Neural crest cell (in vitro differentiated cells): ENCODE results near the gene RASAL2. TPM values are rescaled to one million over a fixed set of nuclear protein-coding genes. Genes with fewer than 3 reads are reported as not detected.
A peak's percentile ranks its signal among the peaks of the same experiment; 100 is the strongest.
"Not testable (repeated sequence)": the region's sequence is repeated elsewhere in the genome, so short reads cannot be mapped to it uniquely, and the experiment has no call there.

Experiments
- DNase-seq: peaks from one replicate; pipeline ENCODE4 v3.0.0; 2021; ENCODE audit warnings: low read depth, mixed read lengths, low spot score
- H3K27ac Mint-ChIP-seq: one replicate; pipeline ENCODE4 v1.8.0; 2021; ENCODE audit warnings: mild to moderate bottlenecking, mixed read lengths; ENCODE audit not compliant: unreplicated experiment
- H3K27me3 Mint-ChIP-seq: 2 replicates; pipeline ENCODE4 v1.8.0; 2021; ENCODE audit warnings: low read depth, mild to moderate bottlenecking, mixed read lengths
- H3K36me3 Mint-ChIP-seq: 2 replicates; pipeline ENCODE4 v1.8.0; 2021; ENCODE audit warnings: low read depth, mild to moderate bottlenecking, mixed read lengths
- H3K4me1 Mint-ChIP-seq: 2 replicates; pipeline ENCODE4 v1.8.0; 2021; ENCODE audit warnings: mixed read lengths
- H3K4me3 Mint-ChIP-seq: one replicate; pipeline ENCODE4 v1.8.0; 2021; ENCODE audit warnings: mild to moderate bottlenecking, mixed read lengths
- H3K9me3 Mint-ChIP-seq: 2 replicates; pipeline ENCODE4 v1.8.0; 2021; ENCODE audit warnings: mixed read lengths
- total RNA-seq: library from RNA; stranded (reverse); gene quantifications from 2 replicates; pipeline ENCODE4 v1.2.1, GENCODE V29; 2021
- TF ChIP-seq, protein P1 (sequence below): fragments of 200-600 bp; sonication (generic); conservative IDR thresholded peaks from 2 replicates; pipeline ENCODE4 v1.5.0; 2021; ENCODE audit warnings: antibody characterized with exemption, mild to moderate bottlenecking

Gene RASAL2
- total RNA-seq, 1 donor from 2014 or later = 20.9 TPM

DNA sequence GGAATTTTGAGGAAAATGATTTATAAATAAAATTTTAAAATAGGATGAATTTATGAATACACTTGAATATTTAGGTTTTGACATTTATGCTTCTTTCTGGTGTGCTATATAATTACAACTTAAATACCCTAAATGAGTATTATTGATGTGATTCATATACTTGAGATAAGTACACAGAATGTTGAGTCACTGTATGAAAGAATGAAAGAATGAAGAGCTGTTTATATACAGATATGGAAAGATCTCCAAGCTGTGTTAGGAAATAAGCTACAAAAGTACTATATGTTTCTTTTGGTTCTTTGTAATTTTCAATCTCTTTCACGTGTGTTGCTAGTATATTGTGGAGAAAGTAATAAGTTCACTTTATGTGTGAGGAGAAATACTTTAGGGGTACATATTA lies 147.2 kb downstream of the RASAL2 start:
- Mint-ChIP-seq H3K9me3 (peaks cover 4% of the 10 kb centered on the region), H3K4me3 (no peak overlapping the region), H3K27ac (no peak overlapping the region), H3K4me1 (no peaks in the 10 kb centered on the region), H3K36me3 (peaks cover 5% of the 10 kb centered on the region), H3K27me3 (no peaks in the 10 kb centered on the region)
- no peak for DNase-seq
- TF ChIP-seq, protein P1, sequence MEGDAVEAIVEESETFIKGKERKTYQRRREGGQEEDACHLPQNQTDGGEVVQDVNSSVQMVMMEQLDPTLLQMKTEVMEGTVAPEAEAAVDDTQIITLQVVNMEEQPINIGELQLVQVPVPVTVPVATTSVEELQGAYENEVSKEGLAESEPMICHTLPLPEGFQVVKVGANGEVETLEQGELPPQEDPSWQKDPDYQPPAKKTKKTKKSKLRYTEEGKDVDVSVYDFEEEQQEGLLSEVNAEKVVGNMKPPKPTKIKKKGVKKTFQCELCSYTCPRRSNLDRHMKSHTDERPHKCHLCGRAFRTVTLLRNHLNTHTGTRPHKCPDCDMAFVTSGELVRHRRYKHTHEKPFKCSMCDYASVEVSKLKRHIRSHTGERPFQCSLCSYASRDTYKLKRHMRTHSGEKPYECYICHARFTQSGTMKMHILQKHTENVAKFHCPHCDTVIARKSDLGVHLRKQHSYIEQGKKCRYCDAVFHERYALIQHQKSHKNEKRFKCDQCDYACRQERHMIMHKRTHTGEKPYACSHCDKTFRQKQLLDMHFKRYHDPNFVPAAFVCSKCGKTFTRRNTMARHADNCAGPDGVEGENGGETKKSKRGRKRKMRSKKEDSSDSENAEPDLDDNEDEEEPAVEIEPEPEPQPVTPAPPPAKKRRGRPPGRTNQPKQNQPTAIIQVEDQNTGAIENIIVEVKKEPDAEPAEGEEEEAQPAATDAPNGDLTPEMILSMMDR = no peak

DNA sequence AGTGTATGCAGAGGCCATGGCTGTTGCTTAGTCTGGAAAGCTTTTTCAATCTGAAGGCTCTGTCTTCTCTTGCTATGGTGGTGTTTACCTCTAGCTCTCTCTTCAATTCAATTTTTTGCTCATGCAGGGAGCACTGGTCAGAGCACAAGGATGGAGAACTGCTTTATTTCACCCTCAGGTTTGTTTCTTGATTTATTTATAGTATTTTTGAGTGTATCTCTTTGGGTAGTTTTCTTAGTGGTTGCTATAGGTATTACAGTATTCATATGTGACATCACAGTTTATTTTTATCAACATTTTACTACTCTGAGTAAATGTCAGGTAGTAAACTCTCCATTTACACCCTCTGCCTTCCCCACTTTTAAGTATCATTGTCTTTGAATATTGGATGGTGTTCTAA lies 147.9 kb downstream of the RASAL2 start:
- no peak for DNase-seq
- Mint-ChIP-seq H3K9me3 (peaks cover 4% of the 10 kb centered on the region), H3K27ac (no peak overlapping the region), H3K4me1 (no peaks in the 10 kb centered on the region), H3K4me3 (no peak overlapping the region), H3K36me3 (peaks cover 8% of the 10 kb centered on the region), H3K27me3 (no peaks in the 10 kb centered on the region)
- TF ChIP-seq, protein P1 = peak; percentile 53

- DNase-seq = no peak
- Mint-ChIP-seq H3K27me3 (no peaks in the 10 kb centered on the region), H3K27ac (no peak overlapping the region), H3K9me3 (peaks cover 15% of the 10 kb centered on the region), H3K36me3 (peaks cover 20% of the 10 kb centered on the region), H3K4me1 (no peaks in the 10 kb centered on the region), H3K4me3 (no peak overlapping the region)
- TF ChIP-seq, protein P1 = no peak
These were observed 149.2 kb downstream of the RASAL2 start for GRCh38 chr1:178243119-178243518.

DNA sequence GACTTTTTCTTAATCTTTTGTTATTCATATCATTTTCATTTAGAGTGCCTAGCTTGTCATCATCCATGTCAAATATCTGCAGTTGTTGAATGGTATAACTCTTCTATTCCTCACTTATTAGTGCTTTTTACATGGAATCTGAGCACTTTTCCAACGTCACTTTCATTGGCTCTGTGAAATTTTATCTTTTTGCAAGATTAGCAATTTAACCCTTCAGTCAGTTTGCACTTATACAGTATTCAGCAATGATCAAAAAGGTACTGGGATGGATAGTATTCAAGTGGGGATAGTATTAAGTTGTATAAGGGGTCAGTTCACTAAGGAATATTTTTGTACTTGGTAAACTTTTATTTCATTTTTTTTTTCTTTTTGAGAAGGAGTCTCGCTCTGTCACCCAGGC lies 150.0 kb downstream of the RASAL2 start:
- Mint-ChIP-seq H3K9me3 (peaks cover 17% of the 10 kb centered on the region), H3K36me3 (peaks cover 22% of the 10 kb centered on the region), H3K27me3 (no peaks in the 10 kb centered on the region), H3K27ac (no peak overlapping the region), H3K4me3 (no peak overlapping the region), H3K4me1 (no peaks in the 10 kb centered on the region)
- TF ChIP-seq, protein P1 = no peak
- DNase-seq = no peak

- H3K4me3 Mint-ChIP-seq, DNase-seq, H3K4me1 Mint-ChIP-seq, H3K27ac Mint-ChIP-seq, H3K27me3 Mint-ChIP-seq: not testable (repeated sequence)
- Mint-ChIP-seq H3K9me3 (peaks cover 21% of the 10 kb centered on the region), H3K36me3 (peaks cover 35% of the 10 kb centered on the region)
These were observed 154.4 kb downstream of the RASAL2 start for GRCh38 chr1:178248284-178248683.

- H3K36me3 Mint-ChIP-seq = peaks cover 24% of the 10 kb centered on the region
- not testable (repeated sequence) for DNase-seq, H3K27ac Mint-ChIP-seq, H3K4me1 Mint-ChIP-seq, H3K9me3 Mint-ChIP-seq, H3K4me3 Mint-ChIP-seq, H3K27me3 Mint-ChIP-seq
These were observed 159.7 kb downstream of the RASAL2 start for GRCh38 chr1:178253581-178253980.

GRCh38 chr1:178254433-178254832 lies 160.5 kb downstream of the RASAL2 start:
- H3K4me1 Mint-ChIP-seq = peaks cover 7% of the 10 kb centered on the region
- peaks cover 23% of the 10 kb centered on the region for H3K36me3 Mint-ChIP-seq
- no peak overlapping the region for H3K4me3 Mint-ChIP-seq
- peaks cover 5% of the 10 kb centered on the region for H3K9me3 Mint-ChIP-seq
- no peak overlapping the region for H3K27ac Mint-ChIP-seq
- no peaks in the 10 kb centered on the region for H3K27me3 Mint-ChIP-seq
- TF ChIP-seq, protein P1 = no peak
- no peak for DNase-seq
